Small intestine (tissue), 7 donors: ENCODE results near the gene FAF1. TPM values are rescaled to one million over a fixed set of nuclear protein-coding genes. Genes with fewer than 3 reads are reported as not detected.

ENCODE experiments used
- DNase-seq, 2 donors: peaks; one replicate each; pipeline versions ENCODE4 v3.0.0 to v3.0.0-alpha.2; 2013
- FAIRE-seq: peaks from 2 replicates; lab custom pipeline; 2012; peaks lifted over from hg19 to GRCh38; lab: Jason Lieb, UNC
- H3K27ac ChIP-seq, 3 donors: one replicate each; pipeline ENCODE4 v1.5.1; 2013; ENCODE audit warnings: low read length in 2 of 3, mild to moderate bottlenecking in 2 of 3, control low read depth in 1 of 3, inconsistent platforms in 1 of 3, low read depth in 1 of 3, moderate library complexity in 1 of 3
- H3K27me3 ChIP-seq, 3 donors: one replicate each; pipeline ENCODE4 v1.6.1; 2013; ENCODE audit warnings: low read length in 3 of 3, inconsistent platforms in 1 of 3; ENCODE audit not compliant: control insufficient read depth in 3 of 3, insufficient read depth in 3 of 3
- H3K36me3 ChIP-seq, 3 donors: one replicate each; pipeline ENCODE4 v1.6.1; 2013; ENCODE audit warnings: low read length in 3 of 3, inconsistent platforms in 1 of 3, low read depth in 1 of 3, mild to moderate bottlenecking in 1 of 3, moderate library complexity in 1 of 3; ENCODE audit not compliant: control insufficient read depth in 3 of 3, insufficient read depth in 2 of 3
- H3K4me1 ChIP-seq, 3 donors: one replicate each; pipeline ENCODE4 v1.6.1; 2013; ENCODE audit warnings: low read length in 2 of 3, inconsistent platforms in 1 of 3, low read depth in 1 of 3, mild to moderate bottlenecking in 1 of 3, moderate library complexity in 1 of 3; ENCODE audit not compliant: control insufficient read depth in 3 of 3, insufficient read depth in 2 of 3
- H3K4me3 ChIP-seq, 3 donors: one replicate each; pipeline ENCODE4 v1.5.1; 2013; ENCODE audit warnings: low read length in 3 of 3, control low read depth in 1 of 3, inconsistent platforms in 1 of 3, low read depth in 1 of 3, mild to moderate bottlenecking in 1 of 3, moderate library complexity in 1 of 3
- H3K9me3 ChIP-seq, 2 donors: one replicate each; pipeline ENCODE4 v1.6.1; 2013; ENCODE audit warnings: low read depth in 1 of 2, low read length in 1 of 2; ENCODE audit not compliant: control insufficient read depth in 2 of 2, insufficient read depth in 1 of 2
- WGBS, 3 donors: extraction: QIAGEN DNeasy Blood & Tissue Kit; methylation state at CpG; one replicate each; pipeline ENCODE4 v1.1.7; 2013; 5-methylcytosine and 5-hydroxymethylcytosine counted together
- polyA plus RNA-seq, 4 donors: library from polyadenylated mRNA; stranded (reverse) in 3 of 4; unstranded in 1 of 4; fragments of 200-250 nt in 3 of 4; fragments of 120-200 nt in 1 of 4; gene quantifications; one replicate each; pipeline versions ENCODE4 v1.2.1 to v1.2.3, GENCODE V29; 2013
- donor health status: healthy with polysubstance abuse.
- donor health status: control.
- donor health status: control.
- donor health status: Bipolar disorder and iron deficiency.
- donor health status: healthy.

FAF1 gene
- polyA plus RNA-seq, 4 donors: 19.5 to 46.3 (median 32.5) TPM

- no peak overlapping the region for H3K27ac ChIP-seq
- FAIRE-seq (no peak), DNase-seq (no peak)
- no peak overlapping the region for H3K4me3 ChIP-seq
- H3K27me3 ChIP-seq: peaks cover 0 to 43% (median 0%) of the 10 kb centered on the region in 3 donors
- H3K4me1 ChIP-seq: peaks cover 0 to 19% (median 4%) of the 10 kb centered on the region in 3 donors
- H3K9me3 ChIP-seq: no peaks in the 10 kb centered on the region
- no peaks in the 10 kb centered on the region for H3K36me3 ChIP-seq
- 28 to 57% (median 34%) methylated on average over 6 of the region's 6 CpGs for WGBS, 3 donors
These were observed 11.8 kb upstream of the FAF1 start for GRCh38 chr1:50971748-50972305.

GRCh38 chr1:50970931-50971582 lies 11.0 kb upstream of the FAF1 start:
- WGBS, 3 donors: 13 to 23% (median 23%) methylated on average over 7 of the region's 7 CpGs
- Histone ChIP-seq H3K9me3 (no peaks in the 10 kb centered on the region), H3K27me3 (peaks cover 0 to 36% (median 0%) of the 10 kb centered on the region in 3 donors), H3K36me3 (no peaks in the 10 kb centered on the region), H3K27ac (peak overlapping the region in 2 of 3 donors; percentile 48 to 58), H3K4me1 (peaks cover 0 to 19% (median 4%) of the 10 kb centered on the region in 3 donors), H3K4me3 (peak overlapping the region in 2 of 3 donors; percentile 84 to 88)
- DNase-seq (peak in 1 of 2 donors; percentile 24), FAIRE-seq (no peak)

- peaks cover 0 to 35% (median 0%) of the 10 kb centered on the region in 3 donors for H3K27me3 ChIP-seq
- H3K9me3 ChIP-seq: no peaks in the 10 kb centered on the region
- no peak for DNase-seq
- 5 to 10% (median 10%) methylated on average over 6 of the region's 6 CpGs for WGBS, 3 donors
- H3K36me3 ChIP-seq: no peaks in the 10 kb centered on the region
- peaks cover 0 to 19% (median 4%) of the 10 kb centered on the region in 3 donors for H3K4me1 ChIP-seq
- no peak for FAIRE-seq
- H3K4me3 ChIP-seq: peak overlapping the region; percentile 75 to 88 (median 84)
- peak overlapping the region in 2 of 3 donors; percentile 84 to 97 for H3K27ac ChIP-seq
These were observed 10.4 kb upstream of the FAF1 start for GRCh38 chr1:50970509-50970887.

- peak within 1 kb of the TSS; percentile 75 to 88 (median 84) for H3K4me3 ChIP-seq
- H3K27ac ChIP-seq: peak within 1 kb of the TSS; percentile 77 to 97 (median 84)
- H3K27me3 ChIP-seq: peaks cover 0 to 37% (median 0%) of the 10 kb centered on the region in 3 donors
- no peaks in the 10 kb centered on the region for H3K36me3 ChIP-seq
- WGBS, 3 donors: 0 to 1% (median 0%) methylated on average over 42 to 44 of the region's 44 CpGs
- FAIRE-seq (no peak), DNase-seq (peak; percentile 76)
- H3K4me1 ChIP-seq: peaks cover 0 to 19% (median 4%) of the 10 kb centered on the region in 3 donors
- no peaks in the 10 kb centered on the region for H3K9me3 ChIP-seq
These were observed 9.8 kb upstream of the FAF1 start, which contains the start of gene CDKN2C for GRCh38 chr1:50969611-50970508. Gene CDKN2C (plus strand): TSS chr1:50970245. CDS start chr1:50970369, 124 bp downstream.

- FAIRE-seq (no peak), DNase-seq (peak; percentile 48 to 64)
- H3K27ac ChIP-seq: peak overlapping the region; percentile 77 to 97 (median 84)
- 0 to 1% (median 1%) methylated on average over 21 to 65 of the region's 65 CpGs for WGBS, 3 donors
- H3K27me3 ChIP-seq: peaks cover 0 to 35% (median 0%) of the 10 kb centered on the region in 3 donors
- peaks cover 0 to 19% (median 4%) of the 10 kb centered on the region in 3 donors for H3K4me1 ChIP-seq
- H3K36me3 ChIP-seq: no peaks in the 10 kb centered on the region
- peak overlapping the region; percentile 75 to 88 (median 84) for H3K4me3 ChIP-seq
- H3K9me3 ChIP-seq: no peaks in the 10 kb centered on the region
These were observed 8.9 kb upstream of the FAF1 start for GRCh38 chr1:50968821-50969610.

GRCh38 chr1:50968158-50968820 lies 8.2 kb upstream of the FAF1 start:
- Histone ChIP-seq H3K9me3 (no peaks in the 10 kb centered on the region), H3K27ac (peak overlapping the region; percentile 89 to 99 (median 97)), H3K27me3 (peaks cover 0 to 29% (median 0%) of the 10 kb centered on the region in 3 donors), H3K4me3 (peak overlapping the region; percentile 75 to 88 (median 84)), H3K36me3 (no peaks in the 10 kb centered on the region), H3K4me1 (peaks cover 0 to 19% (median 4%) of the 10 kb centered on the region in 3 donors)
- peak; percentile 87 to 92 for DNase-seq
- WGBS, 3 donors: 0 to 1% (median 0%) methylated on average over 68 to 70 of the region's 70 CpGs
- FAIRE-seq: no peak

GRCh38 chr1:50967416-50968157 lies 7.5 kb upstream of the FAF1 start:
- WGBS, 3 donors: 13 to 16% (median 15%) methylated on average over 17 of the region's 17 CpGs
- H3K27ac ChIP-seq: peak overlapping the region; percentile 89 to 99 (median 97)
- H3K4me3 ChIP-seq: peak overlapping the region in 2 of 3 donors; percentile 84 to 88
- no peak for FAIRE-seq
- H3K9me3 ChIP-seq: no peaks in the 10 kb centered on the region
- DNase-seq: peak in 1 of 2 donors; percentile 33
- H3K27me3 ChIP-seq: peaks cover 0 to 27% (median 0%) of the 10 kb centered on the region in 3 donors
- H3K36me3 ChIP-seq: no peaks in the 10 kb centered on the region
- H3K4me1 ChIP-seq: peaks cover 0 to 19% (median 4%) of the 10 kb centered on the region in 3 donors
